AG10803 (cell line): ENCODE results near the gene TFEB.
"Not testable (repeated sequence)": the region's sequence is repeated elsewhere in the genome, so short reads cannot be mapped to it uniquely, and the experiment has no call there.

ENCODE experiments used
- DNase-seq: peaks from one replicate; pipeline ENCODE4 v3.0.0; 2010; ENCODE audit warnings: low read depth
- H3K4me3 ChIP-seq: 2 replicates; pipeline ENCODE4 v1.5.1; 2011; ENCODE audit warnings: mild to moderate bottlenecking, low read length, control low read depth
- CTCF ChIP-seq: conservative IDR thresholded peaks from 2 replicates; pipeline ENCODE4 v1.5.1; 2011; ENCODE audit warnings: mild to moderate bottlenecking, low read length, control low read depth, inconsistent platforms

The TFEB gene

GRCh38 chr6:41770381-41771057 lies 35.1 kb upstream of the TFEB start:
- H3K4me3 ChIP-seq = no peak overlapping the region
- DNase-seq = no peak
- TF ChIP-seq CTCF = no peak

DNA sequence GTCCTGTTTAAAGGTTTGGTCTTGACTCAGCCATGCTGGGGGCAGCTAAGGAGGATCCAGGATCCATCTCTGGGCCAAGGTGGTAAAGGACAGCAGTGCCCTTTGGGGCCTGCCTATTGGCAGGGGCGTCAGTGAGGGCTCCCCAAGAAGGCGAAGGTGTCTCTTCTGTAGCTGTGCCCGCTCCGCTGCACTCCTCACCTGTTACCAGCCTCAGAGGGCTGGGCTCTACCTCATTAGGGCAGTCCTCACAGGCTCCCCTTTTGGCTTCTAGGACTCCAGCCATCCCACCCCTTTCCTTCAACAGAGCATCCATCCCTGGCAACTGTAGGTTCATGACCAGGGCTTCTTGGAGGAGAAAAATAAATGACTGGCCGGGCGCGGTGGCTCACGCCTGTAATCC lies 34.0 kb upstream of the TFEB start:
- no peak for TF ChIP-seq CTCF
- DNase-seq = no peak
- no peak overlapping the region for H3K4me3 ChIP-seq

- TF ChIP-seq CTCF = no peak
- no peak overlapping the region for H3K4me3 ChIP-seq
- no peak for DNase-seq
Measured at GRCh38 chr6:41768545-41769308, 33.3 kb upstream of the TFEB start.

- H3K4me3 ChIP-seq = no peak overlapping the region
- no peak for TF ChIP-seq CTCF
- DNase-seq = peak; percentile 82
Measured at GRCh38 chr6:41767112-41767833, 31.9 kb upstream of the TFEB start.

DNA sequence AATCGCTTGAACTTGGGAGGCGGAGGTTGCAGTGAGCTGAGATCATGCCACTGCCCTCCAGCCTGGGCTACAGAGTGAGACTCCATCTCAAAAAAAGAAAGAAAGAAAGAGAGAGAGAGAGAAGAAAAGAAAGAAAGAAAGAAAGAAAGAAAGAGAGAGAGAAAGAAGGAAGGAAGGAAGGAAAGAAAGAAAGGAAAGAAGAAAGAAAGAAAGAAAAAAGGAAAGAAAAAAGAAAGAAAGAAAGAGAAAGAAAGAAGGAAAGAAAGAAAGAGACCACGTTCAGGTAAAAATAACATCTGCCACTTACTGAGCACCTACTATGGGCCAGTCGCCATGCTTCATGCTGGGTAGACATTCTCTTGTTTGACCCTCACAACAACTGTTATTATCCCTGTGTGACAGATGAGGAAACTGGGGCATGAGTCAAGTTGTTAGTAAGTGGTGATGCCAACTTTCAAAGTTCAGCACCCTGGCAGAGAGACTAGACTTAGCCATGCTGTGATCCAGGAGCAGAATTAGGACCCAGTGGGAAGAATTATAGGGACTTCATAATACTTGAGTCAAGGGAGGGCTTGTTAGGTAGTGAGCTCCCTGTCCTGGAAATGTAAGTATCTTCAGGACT lies 30.7 kb upstream of the TFEB start:
- DNase-seq, H3K4me3 ChIP-seq: not testable (repeated sequence)

- H3K4me3 ChIP-seq = no peak overlapping the region
- no peak for DNase-seq
- TF ChIP-seq CTCF = no peak
Measured at GRCh38 chr6:41763470-41763869, 28.1 kb upstream of the TFEB start.

DNA sequence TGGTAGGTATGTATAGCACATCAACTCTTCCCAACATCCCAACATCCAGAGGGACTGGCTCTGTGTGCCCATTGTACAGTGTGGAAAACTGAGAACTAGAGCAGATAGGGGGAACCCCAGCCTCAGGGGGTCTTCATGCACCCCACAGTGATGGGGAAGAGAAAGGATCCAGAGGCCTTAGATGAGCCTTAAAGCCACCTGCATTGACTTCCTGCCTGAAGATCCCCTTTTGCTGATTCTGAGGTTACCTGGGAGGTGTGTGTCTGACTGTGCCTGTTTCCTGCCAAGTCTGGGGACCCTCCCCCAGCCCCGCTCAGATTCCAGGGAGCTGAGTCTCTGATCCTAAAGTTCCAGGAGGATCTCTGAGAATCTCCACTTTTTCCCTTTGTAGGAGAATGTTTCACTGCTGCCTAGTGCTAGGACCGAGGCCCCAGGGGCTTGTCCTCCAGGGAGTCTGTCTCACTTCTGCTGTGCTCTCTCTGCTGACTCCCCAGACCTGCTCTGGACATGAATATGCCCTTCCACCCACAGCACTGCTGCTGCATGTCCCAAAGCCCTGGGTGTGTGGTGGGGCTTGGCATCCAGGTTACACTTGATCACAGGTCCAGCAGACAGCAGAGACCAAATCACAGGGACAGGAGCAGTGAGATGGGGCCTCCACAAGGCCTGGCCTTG lies 24.6 kb upstream of the TFEB start:
- TF ChIP-seq CTCF = no peak
- H3K4me3 ChIP-seq = no peak overlapping the region
- DNase-seq = no peak
